CD14-positive monocyte (primary cell): ENCODE results near the gene UQCC5. TPM values are rescaled to one million over a fixed set of nuclear protein-coding genes. Genes with fewer than 3 reads are reported as not detected.
A peak's percentile ranks its signal among the peaks of the same experiment; 100 is the strongest.

ENCODE experiments used
- DNase-seq, 3 donors: peaks; one replicate each; pipeline ENCODE4 v3.0.0-alpha.2; 2011 to 2022
- H2AFZ ChIP-seq: 2 replicates; pipeline ENCODE4 v1.6.0; 2012; ENCODE audit warnings: mild to moderate bottlenecking, low read depth, low read length, inconsistent platforms; ENCODE audit not compliant: insufficient read depth, poor library complexity, severe bottlenecking
- H3K27ac ChIP-seq, 2 donors: 1 replicate in 1 of 2; 2 replicates in 1 of 2; pipeline ENCODE4 v1.5.1; 2012 to 2013; ENCODE audit warnings: low read length in 2 of 2, control low read depth in 1 of 2, inconsistent platforms in 1 of 2, low read depth in 1 of 2, mild to moderate bottlenecking in 1 of 2
- H3K27me3 ChIP-seq, 2 donors: one replicate each; pipeline versions ENCODE4 v1.6.0 to v1.6.1; 2011 to 2013; ENCODE audit warnings: low read length in 2 of 2; ENCODE audit not compliant: control insufficient read depth in 2 of 2, insufficient read depth in 2 of 2
- H3K36me3 ChIP-seq, 2 donors: replicated peaks in 1 of 2; 1 replicate in 1 of 2; 2 replicates in 1 of 2; pipeline versions ENCODE4 v1.5.1 to v1.6.1; 2012 to 2013; ENCODE audit warnings: low read length in 2 of 2, control low read depth in 1 of 2, inconsistent platforms in 1 of 2, mild to moderate bottlenecking in 1 of 2; ENCODE audit not compliant: insufficient read depth in 2 of 2, control insufficient read depth in 1 of 2
- H3K4me1 ChIP-seq, 2 donors: 1 replicate in 1 of 2; 2 replicates in 1 of 2; pipeline versions ENCODE4 v1.5.1 to v1.6.1; 2012 to 2013; ENCODE audit warnings: low read length in 2 of 2, control low read depth in 1 of 2, inconsistent platforms in 1 of 2, mild to moderate bottlenecking in 1 of 2, moderate library complexity in 1 of 2; ENCODE audit not compliant: insufficient read depth in 2 of 2, control insufficient read depth in 1 of 2
- H3K4me2 ChIP-seq: replicated peaks from 2 replicates; pipeline ENCODE3; 2012; ENCODE audit warnings: low read length, moderate library complexity, mild to moderate bottlenecking; ENCODE audit not compliant: poor library complexity, severe bottlenecking; ENCODE audit errors: extremely low read depth
- H3K4me3 ChIP-seq, 3 experiments: fragments of 200-600 bp in 1 of 3; sonication (generic) in 1 of 3; replicated peaks in 1 of 3; 1 replicate in 2 of 3; 2 replicates in 1 of 3; pipeline ENCODE4 v1.5.1; 2011 to 2013; ENCODE audit warnings: low read length in 3 of 3, mild to moderate bottlenecking in 3 of 3, control low read depth in 2 of 3, low read depth in 2 of 3, inconsistent platforms in 1 of 3, moderate library complexity in 1 of 3
- H3K79me2 ChIP-seq: 2 replicates; pipeline ENCODE4 v1.6.0; 2012; ENCODE audit warnings: mild to moderate bottlenecking, control low read depth, inconsistent platforms, low read length, moderate library complexity; ENCODE audit not compliant: insufficient read depth
- H3K9ac ChIP-seq: 2 replicates; pipeline ENCODE4 v1.6.0; 2017; ENCODE audit warnings: low read length, mild to moderate bottlenecking; ENCODE audit not compliant: insufficient read depth, poor library complexity, severe bottlenecking
- H3K9me3 ChIP-seq, 2 donors: replicated peaks in 1 of 2; 1 replicate in 1 of 2; 2 replicates in 1 of 2; pipeline versions ENCODE4 v1.5.1 to v1.6.1; 2012 to 2013; ENCODE audit warnings: low read length in 2 of 2, control low read depth in 1 of 2; ENCODE audit not compliant: control insufficient read depth in 1 of 2, insufficient read depth in 1 of 2
- H4K20me1 ChIP-seq: 2 replicates; pipeline ENCODE4 v1.6.0; 2012; ENCODE audit warnings: mild to moderate bottlenecking, low read length, control low read depth, moderate library complexity; ENCODE audit not compliant: insufficient read depth
- H3K27ac Mint-ChIP-seq, 7 donors: one replicate each; pipeline ENCODE4 v1.8.0; 2020; ENCODE audit warnings: mild to moderate bottlenecking in 7 of 7, mixed read lengths in 7 of 7, moderate library complexity in 6 of 7, inconsistent platforms in 2 of 7
- H3K27me3 Mint-ChIP-seq, 3 donors: one replicate each; pipeline ENCODE4 v1.8.0; 2021 to 2022; ENCODE audit warnings: low read depth in 3 of 3, mild to moderate bottlenecking in 3 of 3, mixed read lengths in 3 of 3, moderate library complexity in 3 of 3, inconsistent platforms in 1 of 3
- H3K36me3 Mint-ChIP-seq, 2 donors: one replicate each; pipeline ENCODE4 v1.8.0; 2020; ENCODE audit warnings: mixed read lengths in 2 of 2, inconsistent platforms in 1 of 2, mild to moderate bottlenecking in 1 of 2
- H3K4me1 Mint-ChIP-seq: one replicate; pipeline ENCODE4 v1.8.0; 2020; ENCODE audit warnings: mild to moderate bottlenecking, mixed read lengths
- H3K4me3 Mint-ChIP-seq, 2 donors: one replicate each; pipeline ENCODE4 v1.8.0; 2020; ENCODE audit warnings: mild to moderate bottlenecking in 2 of 2, mixed read lengths in 2 of 2, moderate library complexity in 1 of 2
- H3K9me3 Mint-ChIP-seq, 7 donors: one replicate each; pipeline ENCODE4 v1.8.0; 2020 to 2022; ENCODE audit warnings: mixed read lengths in 7 of 7, mild to moderate bottlenecking in 6 of 7, moderate library complexity in 6 of 7, inconsistent platforms in 2 of 7
- WGBS: methylation state at CpG from one replicate; pipeline ENCODE4 v1.1.5; 2013; ENCODE audit warnings: missing lambda C conversion rate; ENCODE audit not compliant: insufficient coverage; 5-methylcytosine and 5-hydroxymethylcytosine counted together
- intact Hi-C, 2 donors: fragments of 100-400 bp; cut with micrococcal nuclease; formaldehyde crosslinking; loops; one replicate each; pipeline versions ENCODE4 v1.15.0 to v1.15.1; 2023
- polyA plus RNA-seq, 3 donors: library from polyadenylated mRNA; depleted of rRNA in 1 of 3; unstranded in 2 of 3; stranded (reverse) in 1 of 3; fragments of 300-500 nt in 2 of 3; fragments of >200 nt in 1 of 3; fragmentation: Illumina TruSeq in 2 of 3; gene quantifications; 1 replicate in 2 of 3; 2 replicates in 1 of 3; pipeline ENCODE4 v1.2.3, GENCODE V29; 2012 to 2021
- TF ChIP-seq, protein P1 (sequence below): fragments of 200-600 bp; IDR thresholded peaks from one replicate; pipeline ENCODE4 v1.8.0; 2022; ENCODE audit warnings: antibody characterized with exemption, mild to moderate bottlenecking

UQCC5 gene
- polyA plus RNA-seq, 3 donors: 1.4 to 52.1 (median 43.3) TPM

- peaks cover 6 to 11% of the 10 kb centered on the region in 2 donors for H3K36me3 Mint-ChIP-seq
- peaks cover 7% of the 10 kb centered on the region for H4K20me1 ChIP-seq
- peak overlapping the region; percentile 94 for H3K4me2 ChIP-seq
- peak overlapping the region; percentile 51 to 78 (median 58) for H3K4me3 ChIP-seq
- peaks cover 35 to 55% of the 10 kb centered on the region in 2 donors for H3K4me1 ChIP-seq
- peaks cover 0 to 4% of the 10 kb centered on the region in 2 donors for H3K27me3 ChIP-seq
- intact Hi-C loops: loop anchor here (5.0 to 10.0 kb wide), 4 partner anchors 35 to 1148 kb away; partner anchors contain the start of genes GNL3 (in 1 of the 2), MANF (in 1 of the 2), PBRM1 (in 1 of the 2) and STAB1 (in 1 of the 2)
- peak overlapping the region; percentile 61 for H3K9ac ChIP-seq
- H3K9me3 ChIP-seq: no peaks in the 10 kb centered on the region
- 6% methylated on average over 4 of the region's 5 CpGs for WGBS
- H3K9me3 Mint-ChIP-seq: no peaks in the 10 kb centered on the region
- TF ChIP-seq, protein P1, sequence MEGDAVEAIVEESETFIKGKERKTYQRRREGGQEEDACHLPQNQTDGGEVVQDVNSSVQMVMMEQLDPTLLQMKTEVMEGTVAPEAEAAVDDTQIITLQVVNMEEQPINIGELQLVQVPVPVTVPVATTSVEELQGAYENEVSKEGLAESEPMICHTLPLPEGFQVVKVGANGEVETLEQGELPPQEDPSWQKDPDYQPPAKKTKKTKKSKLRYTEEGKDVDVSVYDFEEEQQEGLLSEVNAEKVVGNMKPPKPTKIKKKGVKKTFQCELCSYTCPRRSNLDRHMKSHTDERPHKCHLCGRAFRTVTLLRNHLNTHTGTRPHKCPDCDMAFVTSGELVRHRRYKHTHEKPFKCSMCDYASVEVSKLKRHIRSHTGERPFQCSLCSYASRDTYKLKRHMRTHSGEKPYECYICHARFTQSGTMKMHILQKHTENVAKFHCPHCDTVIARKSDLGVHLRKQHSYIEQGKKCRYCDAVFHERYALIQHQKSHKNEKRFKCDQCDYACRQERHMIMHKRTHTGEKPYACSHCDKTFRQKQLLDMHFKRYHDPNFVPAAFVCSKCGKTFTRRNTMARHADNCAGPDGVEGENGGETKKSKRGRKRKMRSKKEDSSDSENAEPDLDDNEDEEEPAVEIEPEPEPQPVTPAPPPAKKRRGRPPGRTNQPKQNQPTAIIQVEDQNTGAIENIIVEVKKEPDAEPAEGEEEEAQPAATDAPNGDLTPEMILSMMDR: no peak
- H3K79me2 ChIP-seq: peaks cover 42% of the 10 kb centered on the region
- DNase-seq: peak; percentile 44 to 78 (median 68)
- no peak overlapping the region for H3K27ac ChIP-seq
- peaks cover 6 to 17% (median 15%) of the 10 kb centered on the region in 3 donors for H3K27me3 Mint-ChIP-seq
- H3K27ac Mint-ChIP-seq: peak overlapping the region in 2 of 7 donors; percentile 30 to 46
- H3K36me3 ChIP-seq: peaks cover 8 to 12% of the 10 kb centered on the region in 2 donors
- H3K4me3 Mint-ChIP-seq: peak overlapping the region; percentile 70 to 88
- H3K4me1 Mint-ChIP-seq: peaks cover 33% of the 10 kb centered on the region
- peak overlapping the region; percentile 88 for H2AFZ ChIP-seq
These were observed 3.9 kb upstream of the UQCC5 start for GRCh38 chr3:52532517-52532837.

GRCh38 chr3:52532838-52533622, 3.4 kb upstream of the UQCC5 start:
- TF ChIP-seq, protein P1: no peak
- Histone ChIP-seq H3K27ac (no peak overlapping the region), H2AFZ (peak overlapping the region; percentile 88), H4K20me1 (peaks cover 12% of the 10 kb centered on the region), H3K4me2 (peak overlapping the region; percentile 94), H3K9me3 (no peaks in the 10 kb centered on the region), H3K4me1 (peaks cover 41 to 60% of the 10 kb centered on the region in 2 donors), H3K79me2 (peaks cover 48% of the 10 kb centered on the region), H3K9ac (peak overlapping the region; percentile 61), H3K27me3 (peaks cover 0 to 4% of the 10 kb centered on the region in 2 donors), H3K4me3 (peak overlapping the region; percentile 51 to 78 (median 58)), H3K36me3 (peaks cover 2 to 6% of the 10 kb centered on the region in 2 donors)
- WGBS: under 1% methylated on average over 75 of the region's 78 CpGs
- DNase-seq: peak in 2 of 3 donors; percentile 5 to 30
- Mint-ChIP-seq H3K36me3 (peaks cover 5 to 6% of the 10 kb centered on the region in 2 donors), H3K27me3 (peaks cover 4 to 17% (median 15%) of the 10 kb centered on the region in 3 donors), H3K4me1 (peaks cover 39% of the 10 kb centered on the region), H3K27ac (peak overlapping the region in 2 of 7 donors; percentile 30 to 46), H3K9me3 (no peaks in the 10 kb centered on the region), H3K4me3 (peak overlapping the region; percentile 70 to 88)
- intact Hi-C loops: loop anchor here (5.0 to 10.0 kb wide), 4 partner anchors 36 to 1148 kb away; partner anchors contain the start of genes GNL3 (in 1 of the 2), MANF (in 1 of the 2), PBRM1 (in 1 of the 2) and STAB1 (in 1 of the 2)
